ENCODE data around the gene ANKH. TPM values are rescaled to one million over a fixed set of nuclear protein-coding genes. Genes with fewer than 3 reads are reported as not detected.

Gene ANKH
- total and polyA plus RNA-seq, 2 of the 13 experiments (the other 11 are each of a cell fraction or from before 2014, with no cell fraction given), result 25.0 to 36.0 TPM

- ATAC-seq, result peak; percentile 52
- ChIA-PET POLR2A (no interaction called here), CTCF (ENCODE audit: low intra/inter-chr PET ratio, low total read pairs) (interaction anchor here (1.3 kb wide), 1 partner anchor 51 kb away, joined by 3 read pairs; no protein-coding TSS in a partner anchor)
- Histone ChIP-seq H2AFZ (ENCODE audit: low read length) (no peak overlapping the region), H3K27me3 (ENCODE audit: control insufficient read depth in 1 of 2, insufficient read depth in 2 of 2, low read length in 2 of 2) (no peaks in the 10 kb centered on the region), H3K4me1 (ENCODE audit: insufficient read depth, low read length) (peaks cover 67% of the 10 kb centered on the region), H3K9ac (ENCODE audit: insufficient read depth, low read depth, low read length) (no peak overlapping the region), H3K9me3 (ENCODE audit: low read length) (no peaks in the 10 kb centered on the region), H3K79me2 (ENCODE audit: insufficient read depth, low read length) (no peaks in the 10 kb centered on the region), H3K4me2 (ENCODE audit: low read depth, low read length) (no peak overlapping the region), H3K36me3 (replicated peaks in 1 of 2; ENCODE audit: control insufficient read depth in 1 of 2, insufficient read depth in 2 of 2, low read length in 2 of 2) (no peaks in the 10 kb centered on the region; a peak in 1 of 5 replicates), H3K4me3 (replicated peaks in 1 of 3; ENCODE audit: insufficient read depth in 1 of 3, low read depth in 2 of 3, low read length in 3 of 3) (no peak overlapping the region), H4K20me1 (ENCODE audit: insufficient read depth, low read length) (no peaks in the 10 kb centered on the region), H3K27ac (ENCODE audit: extremely low read length, insufficient read depth, low read length) (no peak overlapping the region)
- TF ChIP-seq RFX1 (IDR thresholded peaks at IDR 0.05), result no peak
- peak; percentile 28; the same call in 1 of the 2 replicates for TF ChIP-seq RAD21 (CRISPR knock-in tag; IDR thresholded peaks at IDR 0.05)
- TF ChIP-seq TIGD3 (CRISPR knock-in tag; IDR thresholded peaks at IDR 0.05; ENCODE audit: borderline replicate concordance), result no peak
- no peak for TF ChIP-seq NCOR1 (IDR thresholded peaks at IDR 0.05; ENCODE audit: borderline replicate concordance, low read length)
- peak; percentile 45; the same call in 1 of the 2 replicates for TF ChIP-seq SMC3 (IDR thresholded peaks at IDR 0.05; ENCODE audit: low read length)
- peak; percentile 48 for TF ChIP-seq CTCF (CRISPR knock-in tag; IDR thresholded peaks at IDR 0.05)
- TF ChIP-seq ZC3H13 (CRISPR knock-in tag; IDR thresholded peaks at IDR 0.05), result no peak
- no peak for TF ChIP-seq AHR (CRISPR knock-in tag; IDR thresholded peaks at IDR 0.05)
- 0 out of 2 replicates have a peak, but pooled peaks have one; percentile 6 for TF ChIP-seq ZFP91 (CRISPR knock-in tag; IDR thresholded peaks at IDR 0.05; ENCODE audit: borderline replicate concordance)
- no peak for TF ChIP-seq KDM4B (CRISPR knock-in tag; IDR thresholded peaks at IDR 0.05)
- TF ChIP-seq ZKSCAN1 (IDR thresholded peaks at IDR 0.05; ENCODE audit: low read length), result no peak
- peak; percentile 67 for TF ChIP-seq STAG1 (CRISPR knock-in tag; IDR thresholded peaks at IDR 0.05)
- no peak for FAIRE-seq
- 85% methylated on average over 4 of the region's 4 CpGs for WGBS (ENCODE audit: low lambda C conversion rate)
- no peak for DNase-seq (ENCODE audit: low spot score)
- no TSS peak for BruUV-seq (replicated peaks)
- in situ Hi-C loops (cut with HindIII; ENCODE audit: extremely low pct_ligation_motif_present, low pct_unique_long_range_greater_than_20kb) (loop anchor here (5.0 kb wide), 1 partner anchor 51 kb away; no protein-coding TSS in a partner anchor), intact Hi-C loops (cut with micrococcal nuclease; ENCODE audit: unreplicated experiment) (no loop called here)
Measured at GRCh38 chr5:14778792-14779070, 92.8 kb downstream of the ANKH start.
